K562 (cell line): ENCODE results near the gene LRP1B.

Source experiments
- ATF7 ChIP-seq: fragments of 450-650 bp; IDR thresholded peaks from 2 replicates; pipeline ENCODE4 v1.7.1; 2014; ENCODE audit warnings: mild to moderate bottlenecking, moderate library complexity
- BRCA1 ChIP-seq, 2 experiments: fragments of 450-650 bp in 1 of 2; sonication (generic) in 1 of 2; formaldehyde crosslinking in 1 of 2; IDR thresholded peaks; 2 replicates each; pipeline versions ENCODE4 v1.5.0 to v1.6.1; 2017 to 2020; ENCODE audit warnings: mild to moderate bottlenecking in 1 of 2, missing genetic modification reagents in 1 of 2
- CTCF ChIP-seq, 3 experiments: IDR thresholded peaks in 2 of 3; conservative IDR thresholded peaks in 1 of 3; 2 replicates each; pipeline ENCODE4 v1.5.1; 2011 to 2012; ENCODE audit warnings: low read length in 3 of 3, mild to moderate bottlenecking in 3 of 3, control low read depth in 2 of 3, improper control_type of control experiment in 1 of 3, inconsistent platforms in 1 of 3, low read depth in 1 of 3, mixed read lengths in 1 of 3, moderate library complexity in 1 of 3; ENCODE audit not compliant: insufficient read depth in 2 of 3
- ESRRA ChIP-seq: fragments of 450-650 bp; IDR thresholded peaks from 2 replicates; pipeline ENCODE4 v1.6.1; 2014; ENCODE audit warnings: low read depth, mild to moderate bottlenecking, moderate library complexity, borderline replicate concordance
- KHSRP ChIP-seq: fragments of 450-650 bp; IDR thresholded peaks from 2 replicates; pipeline ENCODE4 v1.6.1; 2017
- MAFK ChIP-seq: IDR thresholded peaks from 2 replicates; pipeline ENCODE4 v1.6.1; 2011; ENCODE audit warnings: low read length, improper control_type of control experiment
- REST ChIP-seq, 2 experiments: fragments of 450-650 bp; formaldehyde crosslinking in 1 of 2; IDR thresholded peaks; 2 replicates each; pipeline versions ENCODE4 v1.4.0 to v1.6.1; 2014 to 2020; ENCODE audit warnings: mild to moderate bottlenecking in 2 of 2, borderline replicate concordance in 1 of 2, low read depth in 1 of 2
- RNF219 ChIP-seq: fragments of 250-450 bp; sonication (Bioruptor Pico); IDR thresholded peaks from 2 replicates; pipeline ENCODE4 v1.5.0; 2022; ENCODE audit warnings: mild to moderate bottlenecking
- SIN3A ChIP-seq, 2 experiments: fragments of 150-350 bp in 1 of 2; IDR thresholded peaks; 2 replicates each; pipeline ENCODE4 v1.6.1; 2011 to 2016; ENCODE audit warnings: borderline replicate concordance in 2 of 2, low read depth in 2 of 2, low read length in 2 of 2, mild to moderate bottlenecking in 2 of 2, moderate library complexity in 2 of 2; ENCODE audit not compliant: control insufficient read depth in 1 of 2
- SMARCA5 ChIP-seq: fragments of 450-650 bp; IDR thresholded peaks from 2 replicates; pipeline ENCODE4 v1.6.1; 2016
- ZBTB33 ChIP-seq: sonication (generic); formaldehyde crosslinking; IDR thresholded peaks from 2 replicates; pipeline ENCODE4 v1.8.1; 2023; ENCODE audit warnings: mild to moderate bottlenecking, missing genetic modification reagents
- ZNF512 ChIP-seq: IDR thresholded peaks from 2 replicates; pipeline ENCODE4 v1.6.1; 2016; ENCODE audit warnings: missing genetic modification characterization, missing compliant biosample characterization

GRCh38 chr2:140489193-140489592, 1641.6 kb downstream of the LRP1B start:
- no peak for TF ChIP-seq SMARCA5
- TF ChIP-seq ZBTB33 (CRISPR knock-in tag), result no peak
- no peak for TF ChIP-seq REST (IDR thresholded peaks at IDR 0.05; ENCODE audit: borderline replicate concordance)
- no peak for TF ChIP-seq REST (CRISPR knock-in tag; IDR thresholded peaks at IDR 0.05; ENCODE audit: low read depth)
- TF ChIP-seq MAFK, result no peak
- TF ChIP-seq ATF7, result no peak
- no peak for TF ChIP-seq CTCF (IDR thresholded peaks at IDR 0.05 in 2 of 3, conservative IDR thresholded peaks at IDR 0.05 in 1 of 3; ENCODE audit: insufficient read depth in 2 of 3, low read depth in 1 of 3, low read length in 3 of 3)
- TF ChIP-seq ESRRA, result no peak
- TF ChIP-seq SIN3A (IDR thresholded peaks at IDR 0.05; ENCODE audit: borderline replicate concordance in 2 of 2, control insufficient read depth in 1 of 2, low read depth in 2 of 2, low read length in 2 of 2), result no peak
- no peak for TF ChIP-seq KHSRP
- TF ChIP-seq ZNF512 (tag), result no peak
- TF ChIP-seq BRCA1 (IDR thresholded peaks at IDR 0.05), result no peak
- no peak for TF ChIP-seq BRCA1 (CRISPR knock-in tag; IDR thresholded peaks at IDR 0.05)
- TF ChIP-seq RNF219, result no peak
